CD4-positive, alpha-beta T cell treated with Interferon gamma for 1 hour (primary cell): ENCODE data around the gene AFF3.
"Not testable (repeated sequence)": the region's sequence is repeated elsewhere in the genome, so short reads cannot be mapped to it uniquely, and the experiment has no call there.

Experiments
- DNase-seq: peaks from one replicate; pipeline ENCODE4 v3.0.0-alpha.2; 2020

Gene AFF3

DNA sequence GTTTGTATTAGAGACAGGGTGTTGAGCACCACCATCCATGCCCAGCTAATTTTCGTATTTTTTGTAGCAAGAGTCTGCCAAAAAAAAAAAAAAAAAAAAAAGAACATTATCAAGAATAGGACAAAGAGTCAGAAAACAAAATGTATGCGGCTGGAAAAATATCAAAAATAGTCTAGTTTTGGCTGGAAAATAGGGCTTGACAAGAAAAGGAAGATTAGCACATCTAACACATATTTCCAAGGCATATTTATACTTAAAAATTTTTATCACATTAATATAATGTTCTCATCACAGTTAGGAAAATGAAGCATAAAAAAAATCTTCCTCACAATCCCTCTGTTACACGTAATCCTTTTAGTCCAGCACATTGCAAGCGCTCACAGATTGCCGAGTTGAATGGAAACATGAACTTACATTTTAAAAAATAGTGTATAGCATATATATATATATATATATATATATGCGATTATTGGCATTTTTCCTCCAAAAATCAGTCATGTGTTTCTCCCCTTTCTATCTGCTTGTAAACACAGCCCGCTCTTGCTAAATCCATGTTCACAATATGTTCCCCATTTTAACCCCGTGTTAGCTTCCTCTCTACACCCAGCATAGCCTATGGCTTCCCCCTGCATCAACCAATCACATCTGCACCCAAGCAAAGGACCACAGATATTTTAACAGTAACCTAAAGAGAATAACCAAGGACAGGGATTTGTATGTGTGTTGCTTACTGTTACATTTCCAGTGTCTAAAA is 183.0 kb downstream of the AFF3 start:
- DNase-seq = no peak

DNA sequence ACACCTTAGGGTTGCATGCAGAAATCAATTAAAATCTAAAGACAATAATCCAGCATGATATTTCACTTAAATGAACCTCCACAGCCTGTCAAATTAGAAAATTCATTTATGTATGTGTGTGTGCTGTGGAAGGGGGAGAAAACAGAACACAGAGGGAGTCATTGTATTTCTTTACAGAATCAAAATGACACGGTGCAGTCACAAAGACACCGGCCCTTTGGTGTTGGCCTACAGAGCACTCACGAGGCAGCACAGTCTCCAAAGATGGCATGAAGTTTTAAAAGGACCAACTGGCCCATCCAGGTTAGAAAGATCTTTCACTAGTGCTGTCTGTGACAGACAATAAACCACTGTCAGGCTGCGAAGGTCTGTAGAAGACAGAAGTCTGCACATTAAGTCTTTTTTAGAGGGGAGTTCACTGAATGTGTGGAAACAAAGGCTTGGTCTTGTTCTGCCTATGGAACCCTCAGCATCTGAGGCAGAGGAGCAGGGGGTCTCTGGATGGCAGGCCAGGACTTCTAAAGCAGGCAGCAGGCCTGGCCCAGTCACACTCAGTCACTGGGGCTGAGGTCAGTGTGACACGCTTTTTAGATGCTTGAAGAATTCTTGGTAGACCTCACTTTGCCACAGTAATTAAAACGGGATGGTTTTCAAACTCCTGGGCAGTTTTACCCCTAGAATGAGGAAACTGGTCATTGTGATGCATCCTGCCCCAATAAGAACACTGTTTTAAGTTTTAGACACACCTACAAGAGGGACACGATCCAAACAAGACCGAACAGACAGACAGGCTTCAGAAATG is 184.9 kb downstream of the AFF3 start:
- no peak for DNase-seq

DNA sequence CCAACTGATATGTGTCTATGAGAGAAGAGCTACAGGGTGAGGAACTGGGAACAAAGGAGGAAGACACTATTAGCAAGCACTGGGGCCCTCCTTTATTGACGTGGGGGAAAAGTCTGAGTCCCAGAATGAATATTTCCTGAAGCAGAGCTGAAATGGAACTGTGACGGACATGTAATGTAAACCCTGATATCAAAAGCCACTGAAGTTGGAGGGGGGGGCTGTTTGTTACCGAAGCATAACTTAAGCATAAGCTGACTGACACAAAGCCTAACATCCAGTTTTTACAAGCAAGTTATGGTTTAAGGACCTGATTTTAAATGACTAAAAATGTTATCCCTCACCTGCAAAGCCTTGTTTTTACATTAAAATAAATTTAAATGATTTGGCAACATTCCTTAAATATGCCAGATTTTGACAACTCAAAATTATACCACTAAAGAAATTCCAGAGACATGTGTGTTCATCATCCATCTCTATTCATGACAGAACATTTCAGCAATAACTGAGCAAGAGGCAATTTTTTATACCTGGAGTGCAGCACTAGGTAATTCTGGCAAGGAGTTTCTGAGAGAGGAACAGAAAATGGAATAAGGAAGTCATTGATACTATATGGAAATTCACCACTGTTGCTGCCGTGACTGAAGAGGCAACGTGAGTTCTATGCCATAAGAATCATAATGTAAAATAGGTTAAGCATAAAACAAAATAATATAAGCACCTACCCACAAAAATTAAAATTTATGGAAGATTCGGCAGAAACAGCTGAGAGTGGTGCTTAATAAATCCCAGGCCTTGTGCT is 186.0 kb downstream of the AFF3 start:
- DNase-seq = no peak

DNA sequence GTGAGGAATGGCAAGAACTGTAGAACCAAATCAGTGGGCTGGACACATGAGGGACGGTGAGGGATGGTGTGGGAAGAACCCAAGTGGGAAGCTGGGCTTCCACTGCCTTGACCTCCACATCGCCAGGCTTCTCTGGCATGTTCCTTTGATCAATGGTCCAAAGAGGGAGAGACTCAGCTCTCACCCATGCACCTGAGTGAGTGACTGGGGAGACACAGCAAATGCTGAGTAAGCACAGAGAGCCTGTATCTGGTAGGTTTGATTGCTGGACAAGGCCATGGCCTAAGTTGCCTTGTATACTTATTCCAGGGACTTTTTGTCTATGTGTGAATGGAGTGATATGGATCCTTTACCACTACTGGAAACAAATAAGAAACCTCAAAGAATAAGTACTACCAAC is 188.6 kb downstream of the AFF3 start:
- no peak for DNase-seq

DNA sequence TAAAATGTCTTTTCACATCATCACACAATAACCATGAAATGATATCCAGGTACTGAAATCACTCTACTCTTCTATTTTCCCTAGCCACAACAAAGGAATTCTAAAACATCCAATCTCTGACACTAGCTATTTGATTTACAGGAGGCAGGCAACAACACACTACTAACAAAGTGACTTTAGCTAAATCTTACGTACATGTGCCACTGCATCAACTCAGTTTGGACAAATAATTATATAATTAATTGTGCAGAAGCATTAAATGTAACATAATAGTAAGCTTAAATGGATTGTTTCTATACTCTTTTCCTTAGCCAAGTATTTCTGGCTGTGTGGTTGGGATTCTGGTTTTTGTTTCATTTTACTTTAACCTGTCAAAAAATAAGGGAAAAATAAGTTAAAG is 192.4 kb downstream of the AFF3 start:
- no peak for DNase-seq

DNA sequence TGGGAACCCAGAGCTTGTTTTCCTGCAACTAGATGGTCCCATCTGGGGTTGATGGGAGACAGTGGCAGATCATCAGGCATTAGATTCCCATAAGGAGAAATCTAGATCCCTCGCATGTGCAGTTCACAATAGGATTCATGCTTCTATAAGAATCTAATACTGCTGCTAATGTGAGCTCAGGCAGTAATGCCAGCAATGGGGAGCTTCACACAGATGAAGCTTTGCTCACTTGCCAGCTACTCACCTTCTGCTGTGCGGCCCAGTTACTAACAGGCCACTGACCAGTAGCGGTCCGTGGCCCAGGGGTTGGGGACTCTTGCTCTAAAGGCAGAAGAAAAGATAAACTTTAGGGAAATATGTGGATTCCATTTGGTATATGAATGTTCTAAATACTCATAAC is 192.9 kb downstream of the AFF3 start:
- DNase-seq = no peak

DNA sequence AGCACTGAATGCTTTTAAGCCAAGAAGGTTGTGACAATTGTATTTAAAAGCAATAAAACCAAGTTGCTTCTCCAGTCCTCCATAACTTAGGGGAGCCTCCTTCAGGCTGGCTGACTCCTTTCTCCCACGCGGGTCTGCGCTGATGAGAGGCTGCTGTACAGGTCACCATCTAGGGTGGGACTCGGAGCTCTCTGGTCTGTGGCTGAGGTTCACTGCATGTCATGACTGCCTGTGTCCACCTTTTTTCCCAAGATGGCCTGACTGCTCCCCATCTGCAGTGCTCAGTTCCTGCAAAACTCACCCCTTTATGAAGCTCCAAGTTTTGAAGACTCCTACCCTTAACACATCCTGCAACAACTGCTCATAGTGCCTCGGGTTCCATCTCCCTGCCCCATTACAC is 194.4 kb downstream of the AFF3 start:
- DNase-seq = no peak

DNA sequence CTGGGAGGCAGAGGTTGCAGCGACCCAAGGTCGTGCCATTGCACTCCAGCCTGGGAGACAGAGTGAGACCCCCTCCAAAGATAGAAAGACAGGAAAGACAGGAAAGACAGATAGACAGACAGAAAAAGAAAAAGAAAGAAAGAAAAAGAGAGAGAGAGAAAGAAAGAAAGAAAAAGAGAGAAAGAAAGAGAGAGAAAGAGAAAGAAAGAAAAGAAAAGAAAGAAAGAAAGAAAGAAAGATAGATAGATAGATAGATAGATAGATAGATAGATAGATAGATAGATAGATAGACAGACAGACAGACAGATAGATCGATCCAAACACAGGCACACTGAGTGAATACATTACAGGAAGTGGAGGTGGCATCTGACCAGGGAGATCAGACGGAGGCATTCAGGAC is 195.0 kb downstream of the AFF3 start:
- not testable (repeated sequence) for DNase-seq

DNA sequence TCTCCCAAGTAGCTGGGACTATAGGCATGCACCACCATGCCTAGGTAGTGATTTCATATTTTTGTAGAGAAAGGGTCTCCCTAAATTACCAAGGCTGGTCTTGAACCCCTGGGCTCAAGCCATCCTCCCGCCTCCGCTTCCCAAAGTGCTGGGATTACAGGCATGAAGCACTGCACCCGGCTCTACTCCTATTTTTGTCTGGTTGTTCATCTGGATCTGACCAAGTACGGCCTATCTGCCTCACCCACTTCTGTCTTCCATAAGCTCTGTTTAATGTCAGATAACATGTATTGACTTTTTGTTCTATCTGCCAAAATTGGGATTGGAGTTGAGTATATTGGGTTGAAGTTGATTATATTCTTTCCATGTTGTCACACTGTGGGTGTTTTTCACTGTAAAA is 198.4 kb downstream of the AFF3 start:
- DNase-seq = no peak

DNA sequence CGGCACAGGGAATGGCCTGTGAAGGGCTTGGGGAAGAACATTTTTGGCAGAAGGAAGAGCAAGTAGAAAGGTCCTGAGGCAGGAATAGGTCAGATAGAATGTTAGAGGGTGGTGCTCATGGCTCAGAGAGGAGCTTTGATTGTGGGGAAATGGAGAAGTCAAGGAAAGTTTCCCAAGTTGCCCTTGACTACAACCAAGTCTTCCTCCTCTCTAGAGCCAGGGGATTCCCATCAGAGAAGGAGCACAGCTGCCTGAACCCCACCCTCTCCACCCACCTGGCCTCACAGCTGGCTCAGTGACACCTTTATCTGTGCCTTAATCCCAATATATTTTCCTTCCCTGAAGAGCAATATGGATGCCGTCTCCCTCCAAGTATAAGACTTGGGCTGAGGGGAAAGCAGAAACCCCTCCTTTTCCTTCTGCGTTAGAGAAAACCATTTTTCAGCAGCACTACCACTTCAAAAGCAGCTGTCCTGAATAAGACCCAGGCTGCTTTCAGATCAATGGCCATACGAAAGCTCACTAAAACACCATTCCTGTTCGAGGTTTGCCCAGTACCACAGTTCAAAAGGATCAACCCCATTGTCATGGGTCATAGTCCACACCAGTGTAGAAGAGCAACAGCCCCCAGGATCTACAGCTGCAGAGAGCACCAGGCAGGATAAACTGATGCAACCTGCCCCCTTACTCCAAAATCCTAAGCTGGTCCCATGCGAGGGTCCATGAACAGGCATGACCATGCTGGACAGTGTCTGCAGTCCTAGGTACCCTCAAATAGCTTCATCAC is 199.6 kb downstream of the AFF3 start:
- DNase-seq = no peak

DNA sequence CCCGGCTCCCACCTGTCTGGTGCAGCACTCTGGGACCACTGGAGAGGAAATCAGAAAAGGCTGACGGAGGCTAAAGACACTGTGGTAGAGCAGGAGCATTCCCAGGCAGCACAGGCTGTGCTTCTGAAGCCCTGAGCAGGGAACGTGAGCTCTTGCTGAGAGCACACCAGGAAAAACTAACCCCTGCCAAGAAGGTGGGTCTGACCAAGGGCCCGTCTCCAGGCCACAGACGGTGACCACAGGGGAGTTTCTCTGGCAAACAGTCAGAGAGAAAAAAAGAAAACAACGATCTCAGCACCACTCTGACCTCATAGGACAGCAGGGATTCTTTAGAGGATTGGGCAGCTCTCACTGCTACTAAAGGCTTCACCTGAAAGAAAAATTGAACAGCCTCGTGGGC is 201.4 kb downstream of the AFF3 start:
- DNase-seq = no peak

DNA sequence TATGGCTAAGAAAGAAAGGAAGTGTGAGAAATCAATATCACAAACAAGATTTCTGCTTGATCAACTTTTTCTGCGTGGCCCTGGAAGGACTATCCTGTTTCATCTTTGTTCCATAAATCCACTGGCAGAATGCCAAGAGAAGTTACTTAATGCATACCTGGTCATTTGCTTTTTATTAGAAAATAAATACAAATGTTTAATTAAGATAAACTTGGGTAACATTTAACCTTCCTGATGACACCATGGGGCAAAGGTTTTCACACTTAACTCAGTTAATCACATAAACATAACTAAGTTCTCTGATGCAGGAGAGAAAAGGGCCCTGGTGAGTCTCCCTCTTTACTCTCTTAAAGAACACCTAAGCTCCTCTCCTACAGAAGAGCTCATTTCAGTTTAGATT is 203.3 kb downstream of the AFF3 start:
- DNase-seq = no peak

DNA sequence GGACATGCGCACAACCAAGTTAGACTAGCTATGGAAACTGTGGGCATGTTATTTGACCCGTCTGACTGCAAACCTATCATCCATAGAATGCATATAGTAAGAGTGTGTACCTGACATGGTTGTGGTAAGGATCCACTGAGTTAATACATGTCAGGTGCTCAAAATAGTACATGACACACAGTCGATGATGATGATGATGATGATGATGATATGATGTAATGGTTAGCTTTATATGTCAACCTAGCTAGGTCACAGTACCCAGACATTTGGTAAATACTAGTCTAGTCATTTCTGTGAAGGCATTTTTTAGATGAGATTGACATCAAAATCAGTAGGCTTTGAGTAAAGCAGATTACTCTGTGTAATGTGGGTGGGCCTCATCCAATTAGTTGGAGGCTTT is 204.1 kb downstream of the AFF3 start:
- no peak for DNase-seq

DNA sequence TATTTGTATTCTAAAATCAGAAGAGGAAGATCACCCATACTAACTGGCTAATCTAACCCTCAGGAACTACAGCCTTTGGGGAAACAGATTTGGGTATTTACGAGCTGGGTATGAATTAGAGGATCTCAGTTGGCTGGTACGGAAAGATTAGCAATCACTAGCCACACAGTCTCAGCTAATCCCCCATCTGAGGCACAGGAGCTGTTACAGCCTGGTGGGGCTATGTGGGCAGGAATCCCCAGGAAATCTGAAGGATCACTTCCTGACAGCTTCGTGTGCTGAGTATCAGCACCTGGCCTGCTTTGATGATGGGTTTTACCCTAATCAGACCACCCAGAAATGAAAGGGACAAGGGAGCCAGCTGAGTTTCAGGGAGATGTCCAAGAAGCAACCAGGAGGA is 206.3 kb downstream of the AFF3 start:
- no peak for DNase-seq

DNA sequence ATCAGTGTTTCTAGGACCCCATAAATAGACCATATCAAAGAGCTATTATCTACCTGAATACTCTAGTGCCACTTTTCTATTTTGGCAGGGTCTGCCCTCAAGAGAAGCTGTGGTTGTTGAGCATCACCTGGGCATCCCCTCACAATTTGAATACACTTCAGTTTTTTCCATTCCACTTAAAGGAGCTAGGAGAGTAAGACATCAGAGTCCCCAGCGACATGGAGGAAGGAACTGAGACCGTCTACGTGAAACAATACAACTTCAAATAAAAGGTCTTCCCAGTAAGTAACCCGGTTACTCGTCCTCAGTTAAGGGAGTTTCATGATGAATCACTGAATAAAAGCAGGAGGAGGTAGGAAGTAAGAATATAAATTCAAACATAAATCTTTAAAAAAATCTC is 206.7 kb downstream of the AFF3 start:
- DNase-seq = no peak

DNA sequence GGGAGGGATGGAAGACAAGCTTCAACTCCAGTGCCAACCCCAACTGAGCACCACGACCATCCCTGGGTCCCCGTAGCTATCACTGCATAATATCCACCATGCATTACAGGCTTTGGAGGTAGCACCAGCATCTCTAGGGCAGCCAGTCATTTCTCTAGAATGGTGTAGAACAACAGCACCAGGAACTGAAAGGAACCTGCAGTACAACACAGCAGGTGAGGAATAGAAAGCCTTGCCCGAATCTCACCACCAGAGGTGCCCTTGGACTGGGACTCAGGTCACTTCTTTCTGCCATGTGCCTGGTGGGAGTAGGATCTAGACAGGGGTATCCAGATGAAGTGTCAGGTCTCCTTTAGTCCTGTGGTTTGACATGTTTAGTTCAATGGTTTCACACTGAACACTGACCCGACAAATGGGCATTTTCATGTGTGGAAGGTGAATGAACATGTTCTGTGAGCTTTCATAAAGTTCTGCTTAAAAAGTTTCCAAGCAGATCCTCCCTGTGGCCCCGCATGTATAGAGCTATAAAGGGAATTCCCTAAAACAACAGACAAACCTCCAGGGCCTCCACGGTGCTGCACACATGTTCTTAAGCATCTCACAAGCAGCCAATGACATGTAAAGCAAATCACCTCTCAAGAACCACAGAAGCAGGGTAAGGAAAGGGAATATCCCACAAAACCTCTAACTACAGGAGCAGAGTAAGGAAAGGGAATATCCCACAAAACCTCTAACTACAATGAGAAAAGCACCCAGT is 208.3 kb downstream of the AFF3 start:
- DNase-seq = no peak

DNA sequence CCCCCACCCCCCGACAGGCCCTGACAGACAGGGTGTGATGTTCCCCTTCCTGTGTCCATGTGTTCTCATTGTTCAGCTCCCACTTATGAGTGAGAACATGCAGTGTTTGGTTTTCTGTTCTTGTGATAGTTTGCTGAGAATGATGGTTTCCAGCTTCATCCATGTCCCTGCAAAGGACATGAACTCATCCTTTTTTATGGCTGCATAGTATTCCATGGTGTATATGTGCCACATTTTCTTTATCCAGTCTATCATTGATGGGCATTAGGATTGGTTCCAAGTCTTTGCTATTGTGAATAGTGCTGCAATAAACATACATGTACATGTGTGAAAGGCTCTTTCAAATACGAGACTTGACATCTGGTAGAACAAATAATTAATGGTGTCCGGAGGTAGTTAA is 208.9 kb downstream of the AFF3 start:
- DNase-seq = not testable (repeated sequence)

DNA sequence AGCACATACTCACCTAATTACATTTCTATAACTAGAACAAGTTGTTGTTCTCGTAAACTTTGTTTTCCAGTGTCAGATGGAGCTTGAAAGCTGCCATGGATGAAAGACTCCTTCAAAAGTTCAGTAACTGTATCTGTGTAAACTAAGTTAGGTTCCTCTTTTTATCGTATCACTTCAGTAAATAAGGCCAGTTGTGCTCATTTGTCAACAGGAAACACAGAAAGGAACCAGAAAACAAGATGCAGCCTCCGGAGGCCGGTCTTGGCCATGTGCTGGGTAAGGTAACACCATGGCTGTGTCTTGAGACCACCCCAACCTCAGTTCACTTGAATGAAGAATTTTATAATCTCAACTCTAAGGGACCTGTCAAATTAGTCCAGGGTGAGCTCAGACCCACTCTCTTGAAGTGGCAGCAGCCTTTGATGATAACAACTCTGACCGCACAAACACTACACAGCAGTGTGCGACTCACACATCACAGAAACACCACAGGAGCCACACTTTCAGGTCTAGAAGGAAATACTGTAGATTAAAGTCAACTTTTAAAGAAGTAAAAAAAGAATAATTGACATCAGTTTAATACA is 213.8 kb downstream of the AFF3 start:
- DNase-seq = peak; percentile 9

DNA sequence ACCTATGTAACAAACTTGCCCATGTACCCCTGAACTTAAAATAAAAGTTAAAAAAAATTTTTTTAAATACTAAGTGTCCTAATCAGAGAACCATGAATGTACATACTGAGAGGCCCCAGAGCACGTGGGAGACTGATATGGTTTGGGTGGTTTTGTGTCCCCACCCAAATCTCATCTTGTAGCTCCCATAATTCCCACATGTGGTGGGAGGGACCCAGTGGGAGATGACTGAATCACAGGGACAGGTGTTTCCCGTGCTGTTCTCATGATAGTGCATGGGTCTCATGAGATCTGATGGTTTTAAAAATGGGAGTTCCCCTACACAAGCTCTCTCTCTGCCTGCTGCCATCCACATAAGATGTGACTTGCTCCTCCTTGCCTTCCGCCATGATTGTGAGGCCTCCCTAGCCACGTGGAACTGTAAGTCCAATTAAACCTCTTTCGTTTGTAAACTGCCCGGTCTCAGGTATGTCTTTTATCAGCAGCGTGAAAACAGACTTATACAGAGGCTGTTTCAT is 214.6 kb downstream of the AFF3 start:
- peak; percentile 8 for DNase-seq

DNA sequence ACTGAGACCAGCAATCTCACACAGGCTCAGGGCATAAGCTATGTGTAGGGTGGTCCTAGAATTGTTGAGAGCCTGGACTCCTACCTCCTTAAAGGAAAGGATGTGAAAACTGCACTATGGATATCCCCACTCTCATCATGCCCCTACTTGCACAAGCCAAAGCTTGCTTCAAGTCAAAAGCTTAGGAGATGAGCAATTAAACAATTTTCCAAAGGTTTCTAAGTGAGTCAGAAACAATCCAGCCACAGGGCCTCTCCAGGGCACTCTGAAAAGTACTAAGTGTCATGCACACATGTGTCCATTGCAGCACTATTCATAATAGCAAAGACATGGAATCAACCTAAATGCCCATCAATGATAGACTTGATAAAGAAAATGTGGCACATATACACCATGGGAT is 215.4 kb downstream of the AFF3 start:
- no peak for DNase-seq

DNA sequence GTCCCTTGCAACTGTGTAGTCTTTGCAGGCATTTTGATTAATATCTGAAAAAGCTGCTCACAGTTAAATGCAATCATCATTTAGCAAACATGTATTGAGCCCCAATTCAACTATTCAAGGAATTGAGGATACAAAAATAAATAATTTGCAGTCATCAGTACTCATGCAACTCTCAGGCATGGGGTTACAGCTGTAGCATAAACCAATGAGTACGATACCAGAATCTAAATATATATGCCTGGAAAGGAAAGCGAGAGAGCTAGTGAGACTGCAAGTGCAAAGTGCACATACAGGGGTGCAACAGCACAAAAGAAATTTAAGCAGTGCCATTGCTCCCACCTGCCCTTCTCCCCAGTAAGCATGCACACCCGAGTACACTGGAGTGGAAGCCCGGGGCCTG is 216.4 kb downstream of the AFF3 start:
- DNase-seq = no peak

DNA sequence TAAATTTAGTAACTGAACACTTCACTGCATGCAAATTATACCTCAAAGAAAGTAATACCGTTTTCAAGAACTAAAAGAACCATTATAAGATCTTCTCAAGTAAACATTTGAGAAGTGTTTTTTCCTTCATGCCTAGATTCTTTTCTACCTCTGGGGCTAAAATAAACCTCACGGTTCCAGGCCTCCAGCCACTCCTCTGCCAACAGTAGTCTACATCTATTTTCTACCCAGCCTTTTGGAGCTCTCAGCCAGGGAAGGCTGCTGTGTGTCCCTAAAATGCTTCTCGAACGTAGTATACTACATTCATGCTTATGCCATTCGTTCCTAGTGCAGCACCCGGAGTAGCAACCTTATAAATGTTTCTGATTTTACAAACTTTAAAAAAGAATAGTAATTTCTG is 219.7 kb downstream of the AFF3 start:
- DNase-seq = no peak
